Neutrophil (primary cell): ENCODE results near the gene VPS8.
A peak's percentile ranks its signal among the peaks of the same experiment; 100 is the strongest.

ENCODE experiments used
- H3K27ac ChIP-seq: fragments of 200-600 bp; sonication (generic); 2 replicates; pipeline ENCODE4 v1.5.1; 2016; ENCODE audit warnings: mild to moderate bottlenecking, moderate library complexity
- H3K27me3 ChIP-seq: fragments of 200-600 bp; sonication (generic); 2 replicates; pipeline ENCODE4 v1.6.0; 2016; ENCODE audit warnings: mild to moderate bottlenecking
- H3K36me3 ChIP-seq: fragments of 200-600 bp; sonication (generic); 2 replicates; pipeline ENCODE4 v1.5.1; 2017
- H3K4me1 ChIP-seq, 2 experiments: fragments of 200-600 bp in 1 of 2; sonication (generic) in 1 of 2; 1 replicate in 1 of 2; 2 replicates in 1 of 2; pipeline versions ENCODE4 v1.5.1 to v1.6.1; 2013 to 2016; ENCODE audit warnings: low read depth in 1 of 2, low read length in 1 of 2, mild to moderate bottlenecking in 1 of 2, moderate library complexity in 1 of 2; ENCODE audit not compliant: control insufficient read depth in 1 of 2, insufficient read depth in 1 of 2
- H3K4me3 ChIP-seq, 2 experiments: fragments of 200-600 bp in 1 of 2; sonication (generic) in 1 of 2; 1 replicate in 1 of 2; 2 replicates in 1 of 2; pipeline ENCODE4 v1.5.1; 2013 to 2016; ENCODE audit warnings: low read depth in 1 of 2, low read length in 1 of 2, mild to moderate bottlenecking in 1 of 2, moderate library complexity in 1 of 2
- H3K9me3 ChIP-seq: fragments of 200-600 bp; sonication (generic); 2 replicates; pipeline ENCODE4 v1.5.1; 2016
- CTCF ChIP-seq: fragments of 200-600 bp; sonication (generic); IDR thresholded peaks from 2 replicates; pipeline ENCODE4 v1.5.1; 2016; ENCODE audit warnings: antibody characterized with exemption

Gene VPS8

GRCh38 chr3:184815046-184815930 is 3.3 kb downstream of the VPS8 start:
- no peaks in the 10 kb centered on the region for H3K9me3 ChIP-seq
- H3K36me3 ChIP-seq: peaks cover 15% of the 10 kb centered on the region
- H3K4me1 ChIP-seq: peaks cover 64 to 69% of the 10 kb centered on the region in 2 experiments
- peak; percentile 18 for TF ChIP-seq CTCF
- no peaks in the 10 kb centered on the region for H3K27me3 ChIP-seq
- H3K4me3 ChIP-seq: peak overlapping the region in 1 of 2 experiments; percentile 98
- peak overlapping the region; percentile 94 for H3K27ac ChIP-seq

GRCh38 chr3:184816614-184817013 is 4.6 kb downstream of the VPS8 start:
- Histone ChIP-seq H3K4me1 (peaks cover 56 to 58% of the 10 kb centered on the region in 2 experiments), H3K36me3 (peaks cover 15% of the 10 kb centered on the region), H3K27ac (peak overlapping the region; percentile 94), H3K27me3 (no peaks in the 10 kb centered on the region), H3K9me3 (no peaks in the 10 kb centered on the region), H3K4me3 (no peak overlapping the region)
- no peak for TF ChIP-seq CTCF

GRCh38 chr3:184820525-184820924 is 8.6 kb downstream of the VPS8 start:
- H3K9me3 ChIP-seq: no peaks in the 10 kb centered on the region
- H3K4me1 ChIP-seq: peaks cover 20 to 26% of the 10 kb centered on the region in 2 experiments
- peak overlapping the region; percentile 46 for H3K27ac ChIP-seq
- H3K27me3 ChIP-seq: no peaks in the 10 kb centered on the region
- H3K36me3 ChIP-seq: peaks cover 22% of the 10 kb centered on the region
- H3K4me3 ChIP-seq: no peak overlapping the region
- no peak for TF ChIP-seq CTCF

GRCh38 chr3:184821034-184821433 is 9.1 kb downstream of the VPS8 start:
- H3K4me1 ChIP-seq: peaks cover 15 to 21% of the 10 kb centered on the region in 2 experiments
- no peak overlapping the region for H3K4me3 ChIP-seq
- no peaks in the 10 kb centered on the region for H3K9me3 ChIP-seq
- peaks cover 24% of the 10 kb centered on the region for H3K36me3 ChIP-seq
- peak overlapping the region; percentile 46 for H3K27ac ChIP-seq
- TF ChIP-seq CTCF: no peak
- H3K27me3 ChIP-seq: no peaks in the 10 kb centered on the region

- Histone ChIP-seq H3K27me3 (no peaks in the 10 kb centered on the region), H3K27ac (no peak overlapping the region), H3K4me1 (peaks cover 11 to 12% of the 10 kb centered on the region in 2 experiments), H3K4me3 (no peak overlapping the region), H3K36me3 (peaks cover 24% of the 10 kb centered on the region), H3K9me3 (no peaks in the 10 kb centered on the region)
- no peak for TF ChIP-seq CTCF
Observed at GRCh38 chr3:184822081-184822480, 10.1 kb downstream of the VPS8 start.
